GM19324 (cell line): Measurements from ENCODE around the gene FAH.
"Not testable (repeated sequence)": the region's sequence is repeated elsewhere in the genome, so short reads cannot be mapped to it uniquely, and the experiment has no call there.

Experiments used
- ATAC-seq: cut with Tn5 transposase; IDR thresholded peaks from one replicate; pipeline ENCODE4 v1.9.1; 2021; ENCODE audit warnings: mild to moderate bottlenecking, moderate library complexity; ENCODE audit not compliant: unreplicated experiment, low FRiP score

The FAH gene

GRCh38 chr15:80151148-80151547 lies 1.7 kb upstream of the FAH start:
- no peak for ATAC-seq

DNA sequence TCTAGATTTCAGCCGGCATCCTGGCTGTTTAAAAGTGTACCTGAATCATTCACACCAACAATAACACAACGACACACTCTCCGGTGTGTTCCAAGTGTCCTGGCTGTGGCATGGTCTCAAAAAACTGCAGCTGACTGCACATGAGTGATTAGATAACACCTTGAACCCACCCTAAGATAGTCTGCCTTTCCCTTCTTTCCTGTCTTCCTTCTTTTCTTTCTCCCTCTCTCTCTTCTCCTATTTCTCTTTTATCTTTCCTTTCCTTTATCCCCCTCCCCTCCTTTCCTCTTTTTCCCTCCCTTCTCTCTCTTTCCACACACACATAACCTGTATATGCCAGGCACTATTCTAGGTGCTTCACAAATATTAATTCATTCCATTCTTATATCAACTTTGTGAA lies 1.2 kb upstream of the FAH start:
- no peak for ATAC-seq

DNA sequence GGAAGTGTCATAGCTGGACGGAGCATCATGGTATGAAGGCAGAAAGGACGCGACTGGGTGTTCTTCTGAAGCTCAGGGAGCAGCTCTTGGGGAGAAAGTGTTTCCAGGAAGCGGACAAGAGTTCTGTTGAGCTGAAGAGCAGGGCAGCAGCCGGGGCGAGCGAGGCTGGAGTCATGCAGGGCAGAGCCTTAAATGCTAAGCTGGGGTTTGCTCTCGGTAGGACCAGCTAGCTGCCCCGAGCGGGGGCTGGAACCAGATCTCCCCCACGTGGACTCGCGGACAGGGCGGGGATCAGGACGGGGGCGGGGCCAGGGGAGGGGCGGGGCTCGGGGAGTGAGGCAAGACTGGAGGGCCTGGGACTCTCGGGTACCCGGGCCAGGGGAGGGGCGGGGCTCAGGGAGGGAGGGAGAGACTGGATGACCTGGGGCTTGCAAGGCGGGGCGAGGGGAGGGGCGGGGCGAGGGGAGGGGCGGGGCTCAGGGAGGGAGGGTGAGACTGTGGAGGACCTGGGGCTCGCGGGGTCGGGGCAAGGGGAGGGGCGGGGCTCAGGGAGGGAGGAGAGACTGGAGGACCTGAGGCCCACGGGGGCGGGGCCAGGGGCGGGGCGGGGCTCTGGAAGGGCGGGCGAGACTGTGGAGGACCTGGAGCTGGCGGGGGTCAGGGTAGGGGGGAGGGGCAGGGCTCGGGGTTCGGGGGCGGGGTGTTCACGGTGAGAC lies 461 bp upstream of the FAH start:
- ATAC-seq, result peak; percentile 49

GRCh38 chr15:80153900-80154299 lies 1.1 kb downstream of the FAH start:
- ATAC-seq, result no peak

GRCh38 chr15:80154336-80154735 lies 1.5 kb downstream of the FAH start:
- ATAC-seq, result no peak

- ATAC-seq, result no peak
Measured at GRCh38 chr15:80155001-80155377, 2.2 kb downstream of the FAH start.

DNA sequence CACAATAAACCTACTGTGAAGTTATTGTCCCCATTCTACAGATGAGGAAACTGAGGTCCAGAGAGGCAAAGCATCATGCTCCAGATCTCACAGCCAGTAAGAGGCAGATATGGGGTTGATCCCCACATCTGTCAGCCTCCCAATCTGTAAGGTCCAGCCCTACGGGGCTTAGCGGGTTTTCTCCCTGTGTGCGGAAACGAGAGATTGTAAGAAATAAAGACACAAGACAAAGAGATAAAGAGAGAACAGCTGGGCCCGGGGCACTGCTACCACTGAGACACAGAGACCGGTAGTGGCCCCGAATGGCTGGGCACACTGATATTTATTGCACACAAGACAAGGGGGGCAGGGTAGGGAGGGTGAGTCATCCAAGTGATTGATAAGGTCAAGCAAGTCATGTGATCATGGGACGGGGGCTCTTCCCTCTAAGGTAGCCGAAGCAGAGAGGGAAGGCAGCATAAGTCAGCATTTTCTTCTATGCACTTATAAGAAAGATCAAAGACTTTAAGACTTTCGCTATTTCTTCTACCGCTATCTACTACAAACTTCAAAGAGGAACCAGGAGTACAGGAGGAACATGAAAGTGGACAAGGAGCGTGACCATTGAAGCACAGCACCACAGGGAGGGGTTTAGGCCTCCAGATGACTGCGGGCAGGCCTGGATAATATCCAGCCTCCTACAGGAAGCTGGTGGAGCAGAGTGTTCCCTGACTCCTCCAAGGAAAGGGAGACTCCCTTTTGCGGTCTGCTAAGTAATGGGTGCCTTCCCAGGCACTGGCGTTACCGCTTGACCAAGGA lies 2.8 kb downstream of the FAH start:
- ATAC-seq, result not testable (repeated sequence)

DNA sequence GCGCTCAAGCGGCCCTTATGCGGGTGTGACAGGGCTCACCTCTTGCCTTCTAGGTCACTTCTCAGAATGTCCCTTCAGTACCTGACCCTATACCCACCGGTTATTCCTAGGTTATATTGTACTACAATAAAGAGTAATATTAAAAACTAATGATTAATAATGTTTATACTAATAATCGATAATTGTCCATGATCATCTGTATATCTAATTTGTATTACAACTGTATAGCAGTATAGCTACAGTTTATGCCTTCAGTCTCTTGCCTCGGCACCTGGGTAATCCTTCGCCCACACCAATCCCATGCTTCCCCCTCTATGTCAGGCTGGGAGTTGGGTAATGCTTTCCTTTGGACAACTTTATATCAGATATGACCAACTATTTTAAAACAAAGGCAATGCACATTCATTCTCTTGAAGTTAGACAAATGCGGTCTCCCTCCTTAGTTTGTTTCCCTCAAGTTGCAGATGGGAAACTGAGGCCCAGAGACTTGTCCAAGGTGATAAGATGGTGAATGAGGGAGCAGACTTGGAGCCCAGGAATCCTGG lies 3.4 kb downstream of the FAH start:
- no peak for ATAC-seq

DNA sequence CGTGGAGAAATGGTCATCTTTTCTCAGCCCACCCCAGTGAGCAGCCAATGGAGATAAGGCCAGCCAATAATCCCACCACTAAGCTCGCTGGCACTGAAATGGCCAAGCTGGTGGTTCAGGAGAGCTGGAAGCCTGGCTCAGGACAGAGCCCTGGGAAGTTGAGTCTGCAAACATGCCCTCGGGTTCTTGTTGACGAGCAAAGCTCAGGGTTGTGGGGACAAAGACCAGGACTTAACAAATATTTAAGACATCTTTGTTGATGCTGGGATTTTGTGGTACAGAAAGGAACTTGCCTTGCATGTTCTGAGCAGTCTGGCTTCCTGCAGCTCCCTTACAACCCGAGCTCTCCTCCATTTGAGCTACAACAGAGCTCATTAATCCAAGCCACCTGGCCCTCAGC lies 4.4 kb downstream of the FAH start:
- ATAC-seq, result no peak

DNA sequence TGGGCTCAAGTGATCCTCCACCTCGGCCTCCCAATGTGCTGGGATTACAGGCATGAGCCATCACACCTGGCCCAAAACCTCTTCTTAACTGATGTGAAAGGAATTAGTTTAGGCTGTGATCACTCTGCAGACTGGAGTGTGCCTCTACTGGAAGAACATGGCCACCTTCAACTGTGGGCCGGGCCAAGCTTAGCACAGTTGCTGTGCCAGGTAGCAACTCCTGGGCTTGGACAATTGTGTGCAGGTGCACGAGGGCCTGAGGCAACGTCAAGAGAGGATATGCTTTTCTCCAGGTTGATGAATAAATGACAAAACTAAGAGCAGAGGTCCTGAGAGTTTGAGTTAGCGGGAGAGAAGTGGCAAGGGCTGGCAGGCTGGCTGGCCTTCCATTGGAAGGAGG lies 6.5 kb downstream of the FAH start:
- ATAC-seq, result no peak

- peak; percentile 13 for ATAC-seq
Measured at GRCh38 chr15:80159811-80160569, 7.2 kb downstream of the FAH start.

DNA sequence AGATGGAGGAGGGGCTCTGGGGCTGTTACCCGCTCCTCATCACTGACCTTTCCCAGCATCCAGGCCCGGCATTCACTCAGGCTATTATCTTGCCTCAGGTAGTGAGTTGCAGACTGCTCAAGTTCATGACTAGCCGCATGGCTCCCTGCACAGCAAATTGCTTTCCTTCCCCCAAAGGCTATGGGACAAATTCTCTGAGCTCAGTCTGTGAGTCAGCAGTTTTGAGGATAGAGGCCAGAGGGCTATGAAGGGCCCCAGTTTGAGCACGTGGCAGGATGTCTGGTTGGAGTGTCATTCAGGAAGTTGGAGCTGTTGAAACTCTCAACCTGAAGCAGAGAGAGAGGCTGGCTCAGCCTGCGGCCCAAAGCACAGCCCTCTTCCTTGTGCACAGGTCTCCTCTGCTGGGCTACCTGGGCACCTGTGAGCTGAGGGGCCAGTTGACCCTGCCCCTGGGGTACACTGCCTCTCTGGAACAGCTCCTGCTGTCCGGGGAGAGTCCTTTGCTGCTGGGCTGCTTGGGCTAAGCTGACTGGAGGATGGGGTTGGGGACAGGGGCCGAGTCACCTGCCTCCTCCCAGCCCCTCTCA lies 7.9 kb downstream of the FAH start:
- peak; percentile 59 for ATAC-seq

DNA sequence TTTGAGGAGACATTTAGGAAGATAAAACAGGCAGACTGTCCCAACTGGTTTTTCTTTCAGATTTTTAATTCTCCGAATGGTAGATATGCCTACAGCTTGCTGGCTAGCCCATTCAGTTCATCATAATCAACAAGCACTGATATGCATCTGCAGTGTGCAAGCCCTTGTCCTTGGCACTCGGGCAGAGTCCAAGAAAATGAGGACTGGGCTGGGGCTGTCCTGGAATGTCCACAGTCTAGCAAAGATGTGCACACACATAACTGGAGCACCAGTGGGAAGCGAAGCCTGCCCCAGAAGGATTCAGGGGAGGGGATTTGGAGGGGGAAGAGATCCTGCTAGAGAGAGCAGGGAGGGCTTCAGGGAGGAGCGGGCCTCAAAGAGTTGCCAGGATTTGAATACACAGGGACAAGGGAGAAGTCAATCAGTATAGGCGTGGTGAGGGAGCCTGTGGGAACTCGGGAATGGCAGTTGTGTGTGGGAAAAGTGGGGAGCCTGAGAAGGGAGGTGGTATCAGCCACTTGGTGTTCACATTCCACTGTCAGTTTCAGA lies 8.7 kb downstream of the FAH start:
- no peak for ATAC-seq

DNA sequence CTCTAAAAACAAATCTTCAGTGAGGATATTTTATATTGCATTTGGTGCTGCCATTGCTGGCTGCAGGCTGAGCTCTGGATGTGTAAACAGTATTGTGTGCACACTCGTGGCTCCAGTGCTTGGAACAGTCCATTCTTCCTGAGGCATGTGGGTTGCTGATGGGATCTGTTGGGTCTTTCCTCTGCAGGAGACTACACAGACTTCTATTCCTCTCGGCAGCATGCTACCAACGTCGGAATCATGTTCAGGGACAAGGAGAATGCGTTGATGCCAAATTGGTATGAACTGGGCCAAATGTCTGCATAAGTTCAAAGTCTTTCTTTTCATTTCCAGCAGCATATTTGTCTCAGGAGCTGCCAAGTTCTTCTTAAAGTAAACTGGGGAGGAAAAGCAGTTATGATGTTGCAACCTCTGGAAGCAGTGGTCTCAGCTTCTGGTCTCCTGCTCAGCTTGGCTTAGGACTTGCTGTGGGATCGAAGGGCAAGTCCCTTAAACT lies 9.3 kb downstream of the FAH start:
- ATAC-seq, result no peak

GRCh38 chr15:80163217-80163616 lies 10.4 kb downstream of the FAH start:
- ATAC-seq, result no peak

DNA sequence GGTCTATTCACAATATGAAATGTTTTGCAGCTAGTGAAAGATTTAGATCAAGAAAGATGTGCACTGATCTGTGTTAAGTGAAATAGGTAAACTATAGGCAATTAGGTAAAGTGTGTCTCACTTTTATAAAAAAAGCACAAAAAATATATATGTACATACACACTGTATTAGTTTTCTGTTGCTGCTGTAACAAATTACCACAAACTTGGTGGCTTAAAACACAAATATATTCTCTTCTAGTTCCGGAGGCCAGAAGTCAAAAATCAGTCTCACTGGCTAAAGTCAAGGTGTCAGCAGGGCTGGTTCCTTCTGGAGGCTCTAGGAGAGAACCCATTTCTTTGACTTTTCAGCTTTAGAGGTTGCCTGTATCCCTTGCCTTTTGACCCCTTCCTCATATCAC lies 11.1 kb downstream of the FAH start:
- ATAC-seq, result no peak

GRCh38 chr15:80167936-80168335 lies 15.1 kb downstream of the FAH start:
- ATAC-seq, result no peak

DNA sequence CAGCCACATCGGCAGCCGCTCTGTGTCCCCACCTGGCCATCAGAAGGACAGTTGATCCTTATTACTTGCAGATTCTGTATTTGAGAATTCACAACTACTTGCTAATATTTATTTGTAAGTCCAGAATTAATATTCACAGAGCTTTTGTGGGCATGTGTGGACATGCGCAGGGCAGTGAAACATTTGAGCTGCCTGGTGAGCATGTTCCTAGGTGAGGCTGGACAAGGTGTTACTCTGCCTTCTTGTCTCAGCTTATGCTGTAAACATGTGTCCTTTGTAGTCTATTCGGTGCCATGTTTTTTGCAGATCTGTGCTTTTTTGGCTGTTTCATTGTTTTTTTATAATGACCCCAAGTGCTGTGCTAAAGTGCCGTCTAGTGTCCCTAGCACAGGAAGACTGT lies 15.6 kb downstream of the FAH start:
- ATAC-seq, result no peak

GRCh38 chr15:80169768-80170357 lies 17.1 kb downstream of the FAH start:
- no peak for ATAC-seq

DNA sequence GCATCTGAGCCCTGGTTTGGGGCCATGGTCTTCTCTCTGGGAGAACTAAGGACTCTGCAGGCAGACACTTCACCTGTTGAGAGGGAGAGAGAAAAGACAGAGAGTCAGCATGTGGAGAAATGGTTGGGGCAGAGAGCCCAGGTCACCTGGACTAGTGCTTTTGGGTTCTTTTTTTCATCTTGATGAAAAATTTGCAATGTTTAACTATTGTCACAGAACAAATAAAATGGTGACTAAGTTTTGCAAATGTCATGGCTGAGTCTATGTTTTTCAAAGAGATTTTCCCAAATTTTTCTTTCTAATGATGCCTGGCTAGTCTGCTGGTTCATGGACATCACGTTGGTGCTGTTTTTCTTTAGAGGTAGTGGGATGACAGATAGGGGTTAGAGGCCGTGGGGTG lies 17.8 kb downstream of the FAH start:
- ATAC-seq, result no peak
